ENCODE data around the gene TRIAP1.
"Not testable (repeated sequence)": the region's sequence is repeated elsewhere in the genome, so short reads cannot be mapped to it uniquely, and the experiment has no call there.

TRIAP1 gene

DNA sequence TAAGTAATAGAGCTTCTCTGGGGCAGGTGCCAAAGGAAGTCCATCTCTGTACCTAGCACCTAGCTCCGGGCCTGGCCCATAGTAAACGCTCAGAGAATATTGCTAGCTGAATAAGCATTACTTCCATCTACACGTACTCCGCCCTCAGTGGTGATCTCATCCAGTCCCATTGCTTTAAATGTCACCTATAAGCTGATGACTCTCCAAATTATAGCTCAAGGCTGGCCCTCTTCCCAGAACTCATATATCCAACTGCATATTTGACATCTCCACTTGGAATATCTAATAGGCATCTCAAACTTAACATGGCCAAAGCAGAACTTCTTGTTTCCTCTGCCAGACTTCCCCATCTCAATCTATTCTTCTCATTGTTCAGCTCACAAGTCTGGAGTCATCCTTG is 42.8 kb upstream of the TRIAP1 start:
- H3K36me3 ChIP-seq (ENCODE audit: low read depth): peaks cover 24% of the 10 kb centered on the region
- H3K4me1 ChIP-seq (ENCODE audit: insufficient read depth, poor library complexity, severe bottlenecking): no peaks in the 10 kb centered on the region
- H3K9me3 ChIP-seq (ENCODE audit: severe bottlenecking): no peaks in the 10 kb centered on the region
- ATAC-seq (ENCODE audit: low read depth) (no peak), DNase-seq (ENCODE audit: low spot score) (no peak)
- no peak overlapping the region for H3K4me3 ChIP-seq (ENCODE audit: severe bottlenecking)
- H3K27ac ChIP-seq (ENCODE audit: poor library complexity, severe bottlenecking): no peak overlapping the region
- H3K27me3 ChIP-seq (ENCODE audit: insufficient read depth, poor library complexity, severe bottlenecking): no peaks in the 10 kb centered on the region
- TF ChIP-seq, protein P1, sequence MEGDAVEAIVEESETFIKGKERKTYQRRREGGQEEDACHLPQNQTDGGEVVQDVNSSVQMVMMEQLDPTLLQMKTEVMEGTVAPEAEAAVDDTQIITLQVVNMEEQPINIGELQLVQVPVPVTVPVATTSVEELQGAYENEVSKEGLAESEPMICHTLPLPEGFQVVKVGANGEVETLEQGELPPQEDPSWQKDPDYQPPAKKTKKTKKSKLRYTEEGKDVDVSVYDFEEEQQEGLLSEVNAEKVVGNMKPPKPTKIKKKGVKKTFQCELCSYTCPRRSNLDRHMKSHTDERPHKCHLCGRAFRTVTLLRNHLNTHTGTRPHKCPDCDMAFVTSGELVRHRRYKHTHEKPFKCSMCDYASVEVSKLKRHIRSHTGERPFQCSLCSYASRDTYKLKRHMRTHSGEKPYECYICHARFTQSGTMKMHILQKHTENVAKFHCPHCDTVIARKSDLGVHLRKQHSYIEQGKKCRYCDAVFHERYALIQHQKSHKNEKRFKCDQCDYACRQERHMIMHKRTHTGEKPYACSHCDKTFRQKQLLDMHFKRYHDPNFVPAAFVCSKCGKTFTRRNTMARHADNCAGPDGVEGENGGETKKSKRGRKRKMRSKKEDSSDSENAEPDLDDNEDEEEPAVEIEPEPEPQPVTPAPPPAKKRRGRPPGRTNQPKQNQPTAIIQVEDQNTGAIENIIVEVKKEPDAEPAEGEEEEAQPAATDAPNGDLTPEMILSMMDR (IDR thresholded peaks at IDR 0.05; ENCODE audit: poor library complexity, severe bottlenecking): no peak

DNA sequence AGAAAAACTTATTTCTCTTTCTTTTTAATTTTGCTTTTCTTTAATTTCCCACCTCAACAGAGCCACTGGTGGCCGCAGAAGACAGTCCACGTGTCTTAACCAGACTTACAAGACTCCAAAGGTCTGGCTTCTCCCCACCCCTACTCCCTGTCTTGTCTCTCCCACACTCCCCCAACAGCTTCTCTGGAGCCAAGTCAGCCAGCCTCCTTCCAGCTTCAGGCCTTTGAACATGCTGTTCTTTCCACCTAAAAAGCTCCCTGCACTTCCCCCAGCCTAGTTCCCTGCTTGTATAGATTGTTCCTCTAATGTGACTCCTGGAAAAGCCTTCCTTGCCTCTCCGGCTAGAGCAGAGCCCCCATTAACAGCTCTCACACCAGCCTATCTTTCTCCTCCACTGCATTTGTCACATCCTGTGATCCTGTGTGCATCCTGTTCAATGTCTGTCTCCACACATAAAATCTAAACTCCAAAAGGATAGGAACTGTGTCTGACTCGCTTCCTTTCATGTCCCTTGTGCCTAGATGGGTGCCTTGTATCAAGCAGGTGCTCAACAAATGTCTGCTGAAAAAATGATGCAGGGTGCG is 42.0 kb upstream of the TRIAP1 start:
- no peak for ATAC-seq (ENCODE audit: low read depth)
- H3K4me3 ChIP-seq (ENCODE audit: severe bottlenecking): no peak overlapping the region
- H3K27me3 ChIP-seq (ENCODE audit: insufficient read depth, poor library complexity, severe bottlenecking): no peaks in the 10 kb centered on the region
- H3K4me1 ChIP-seq (ENCODE audit: insufficient read depth, poor library complexity, severe bottlenecking): no peaks in the 10 kb centered on the region
- peaks cover 24% of the 10 kb centered on the region for H3K36me3 ChIP-seq (ENCODE audit: low read depth)
- H3K27ac ChIP-seq (ENCODE audit: poor library complexity, severe bottlenecking): no peak overlapping the region
- no peaks in the 10 kb centered on the region for H3K9me3 ChIP-seq (ENCODE audit: severe bottlenecking)
- TF ChIP-seq, protein P1 (IDR thresholded peaks at IDR 0.05; ENCODE audit: poor library complexity, severe bottlenecking): no peak
- DNase-seq (ENCODE audit: low spot score): no peak

DNA sequence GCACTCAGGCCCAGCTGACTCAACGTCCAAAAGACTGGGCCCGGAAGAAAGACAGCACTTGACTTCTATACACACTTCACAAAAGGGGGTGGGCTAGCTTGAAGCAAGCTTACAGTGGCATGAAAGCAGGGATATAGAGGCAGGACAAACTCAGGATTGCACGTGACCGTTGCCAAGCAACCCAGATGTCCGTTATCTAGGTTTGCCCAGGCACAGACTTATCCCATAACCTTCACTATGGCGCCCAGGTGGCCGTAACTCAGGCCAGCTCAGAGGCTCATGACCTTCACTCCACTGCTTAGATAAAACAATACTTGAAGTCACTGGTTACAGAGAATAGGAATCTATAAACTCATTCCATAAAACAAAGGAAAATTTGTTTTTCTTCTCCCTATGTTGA is 41.4 kb upstream of the TRIAP1 start:
- H3K36me3 ChIP-seq (ENCODE audit: low read depth): peaks cover 24% of the 10 kb centered on the region
- H3K27me3 ChIP-seq (ENCODE audit: insufficient read depth, poor library complexity, severe bottlenecking); ATAC-seq (ENCODE audit: low read depth); H3K4me1 ChIP-seq (ENCODE audit: insufficient read depth, poor library complexity, severe bottlenecking); DNase-seq (ENCODE audit: low spot score); H3K27ac ChIP-seq (ENCODE audit: poor library complexity, severe bottlenecking); H3K9me3 ChIP-seq (ENCODE audit: severe bottlenecking); H3K4me3 ChIP-seq (ENCODE audit: severe bottlenecking): not testable (repeated sequence)

DNA sequence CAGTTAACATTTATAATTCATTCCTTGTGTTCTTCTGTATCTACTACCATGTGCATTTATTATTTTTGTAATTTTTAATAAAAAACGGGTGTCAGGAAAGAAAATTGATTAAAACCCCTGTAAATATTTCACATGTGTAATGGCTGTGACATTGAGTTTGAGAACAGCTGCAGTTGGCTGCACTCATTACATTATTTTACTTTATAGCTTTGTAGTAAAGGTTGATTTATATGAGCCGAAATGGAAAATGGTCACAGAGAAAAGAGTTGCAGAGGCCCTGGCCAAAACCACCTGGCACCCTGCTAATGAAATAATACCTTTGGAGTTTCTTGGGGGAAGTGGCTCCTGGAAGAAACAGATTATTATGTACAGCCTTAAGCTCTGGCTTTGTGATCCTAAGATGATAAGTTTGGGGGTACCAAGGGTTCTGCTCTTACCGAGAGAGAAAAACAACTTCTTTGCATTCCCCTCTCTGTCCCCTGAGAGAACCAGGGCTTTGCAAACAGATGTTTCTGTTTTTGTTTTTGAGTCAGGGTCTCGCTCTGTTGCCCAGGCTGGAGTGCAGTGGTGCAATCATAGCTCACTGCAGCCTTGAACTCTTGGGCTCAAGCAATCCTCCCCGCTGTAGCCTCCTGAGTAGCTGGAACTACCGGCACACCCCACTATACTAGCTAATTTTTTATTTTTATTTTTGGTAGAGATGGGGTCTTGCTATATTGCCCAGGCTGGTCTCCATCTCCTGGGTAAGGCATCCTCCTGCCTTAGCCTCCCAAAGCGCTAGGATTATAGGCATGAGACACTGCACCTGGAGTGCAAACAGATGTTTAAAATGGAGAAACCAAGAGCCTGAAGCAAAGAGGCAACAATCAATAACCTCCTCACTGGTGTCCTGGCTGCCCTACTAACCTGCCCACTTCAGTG is 40.0 kb upstream of the TRIAP1 start:
- Histone ChIP-seq H3K9me3 (ENCODE audit: severe bottlenecking) (no peaks in the 10 kb centered on the region), H3K4me3 (ENCODE audit: severe bottlenecking) (no peak overlapping the region), H3K36me3 (ENCODE audit: low read depth) (peaks cover 17% of the 10 kb centered on the region; the same call in 1 of the 2 replicates), H3K27me3 (ENCODE audit: insufficient read depth, poor library complexity, severe bottlenecking) (no peaks in the 10 kb centered on the region), H3K27ac (ENCODE audit: poor library complexity, severe bottlenecking) (no peak overlapping the region), H3K4me1 (ENCODE audit: insufficient read depth, poor library complexity, severe bottlenecking) (no peaks in the 10 kb centered on the region)
- ATAC-seq (ENCODE audit: low read depth) (no peak), DNase-seq (ENCODE audit: low spot score) (no peak)
- TF ChIP-seq, protein P1 (IDR thresholded peaks at IDR 0.05; ENCODE audit: poor library complexity, severe bottlenecking): no peak

DNA sequence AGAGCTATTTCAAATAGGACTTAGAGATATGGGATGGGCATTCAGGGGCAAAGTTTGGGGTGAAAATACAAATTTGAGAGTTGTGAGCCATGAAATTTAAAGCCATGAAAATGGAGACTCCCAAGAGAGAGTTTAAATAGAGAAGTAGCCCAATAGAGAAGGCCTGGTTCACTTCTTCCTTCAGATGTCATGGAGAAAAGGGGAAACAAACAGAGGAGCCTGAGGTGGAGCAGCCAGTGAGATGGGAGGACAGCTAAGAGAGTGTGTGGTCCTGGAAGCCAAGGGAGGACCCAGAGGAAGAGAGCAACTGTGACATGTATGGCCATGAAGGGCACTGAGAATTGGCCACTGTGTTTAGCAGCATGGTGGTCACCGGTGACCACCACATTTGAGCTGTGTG is 37.4 kb upstream of the TRIAP1 start:
- DNase-seq (ENCODE audit: low spot score) (no peak), ATAC-seq (ENCODE audit: low read depth) (no peak; the same call in 2 of the 3 replicates)
- TF ChIP-seq, protein P1 (IDR thresholded peaks at IDR 0.05; ENCODE audit: poor library complexity, severe bottlenecking): no peak

More for the DNA sequence above, 37.4 kb upstream of the TRIAP1 start:
- Histone ChIP-seq H3K27me3 (ENCODE audit: insufficient read depth, poor library complexity, severe bottlenecking) (no peaks in the 10 kb centered on the region), H3K36me3 (ENCODE audit: low read depth) (peaks cover 7% of the 10 kb centered on the region; the same call in 1 of the 2 replicates), H3K27ac (ENCODE audit: poor library complexity, severe bottlenecking) (no peak overlapping the region), H3K4me3 (ENCODE audit: severe bottlenecking) (no peak overlapping the region), H3K4me1 (ENCODE audit: insufficient read depth, poor library complexity, severe bottlenecking) (no peaks in the 10 kb centered on the region), H3K9me3 (ENCODE audit: severe bottlenecking) (no peaks in the 10 kb centered on the region)

Measured in RWPE2 (cell line).